Brain microvascular endothelial cell (primary cell): ENCODE results near the gene ANKRD63.

Experiments used
- DNase-seq: peaks from one replicate; pipeline ENCODE4 v3.0.0-alpha.2; 2020
- H3K27ac ChIP-seq: fragments of 250-450 bp; sonication (Bioruptor Pico); 2 replicates; pipeline ENCODE4 v1.5.1; 2020; ENCODE audit warnings: mild to moderate bottlenecking, moderate library complexity
- H3K27me3 ChIP-seq: fragments of 250-450 bp; sonication (Bioruptor Pico); replicated peaks from 2 replicates; pipeline ENCODE4 v1.5.1; 2020; ENCODE audit warnings: mild to moderate bottlenecking
- H3K36me3 ChIP-seq: fragments of 250-450 bp; sonication (Bioruptor Pico); replicated peaks from 2 replicates; pipeline ENCODE4 v1.5.1; 2020; ENCODE audit warnings: mild to moderate bottlenecking
- H3K4me3 ChIP-seq: 2 replicates; pipeline ENCODE4 v1.5.1; 2011; ENCODE audit warnings: low read depth, mild to moderate bottlenecking, control low read depth, low read length, moderate library complexity
- CTCF ChIP-seq: IDR thresholded peaks from 2 replicates; pipeline ENCODE4 v1.5.1; 2011; ENCODE audit warnings: low read depth, mild to moderate bottlenecking, moderate library complexity, low read length, control low read depth, inconsistent platforms; ENCODE audit errors: missing control alignments
- in situ Hi-C: cut with HindIII; loops from 2 replicates; pipeline ENCODE4 v1.10.0; 2017; ENCODE audit warnings: low sequenced_read_pairs, low pct_ligation_motif_present

Gene ANKRD63

GRCh38 chr15:40256638-40257235 lies 26.1 kb downstream of the ANKRD63 start:
- Histone ChIP-seq H3K27me3 (peaks cover 17% of the 10 kb centered on the region), H3K36me3 (no peaks in the 10 kb centered on the region), H3K27ac (peak overlapping the region; percentile 41), H3K4me3 (no peak overlapping the region)
- DNase-seq: peak; percentile 74
- in situ Hi-C loops: no loop called here
- TF ChIP-seq CTCF: no peak

GRCh38 chr15:40255033-40255432 lies 27.8 kb downstream of the ANKRD63 start:
- in situ Hi-C loops: no loop called here
- TF ChIP-seq CTCF: no peak
- Histone ChIP-seq H3K27ac (no peak overlapping the region), H3K4me3 (no peak overlapping the region), H3K27me3 (peaks cover 17% of the 10 kb centered on the region), H3K36me3 (no peaks in the 10 kb centered on the region)
- no peak for DNase-seq

- H3K27ac ChIP-seq: no peak overlapping the region
- DNase-seq: no peak
- no peaks in the 10 kb centered on the region for H3K36me3 ChIP-seq
- no peak for TF ChIP-seq CTCF
- in situ Hi-C loops: no loop called here
- H3K4me3 ChIP-seq: no peak overlapping the region
- H3K27me3 ChIP-seq: peaks cover 17% of the 10 kb centered on the region
Observed at GRCh38 chr15:40254452-40254851, 28.4 kb downstream of the ANKRD63 start.

GRCh38 chr15:40253167-40253790 lies 29.6 kb downstream of the ANKRD63 start:
- H3K27me3 ChIP-seq: peaks cover 17% of the 10 kb centered on the region
- no peak for DNase-seq
- H3K36me3 ChIP-seq: no peaks in the 10 kb centered on the region
- H3K4me3 ChIP-seq: peak overlapping the region; percentile 47
- TF ChIP-seq CTCF: no peak
- in situ Hi-C loops: no loop called here
- H3K27ac ChIP-seq: no peak overlapping the region

GRCh38 chr15:40252438-40253166 lies 30.3 kb downstream of the ANKRD63 start:
- no peak for DNase-seq
- H3K27me3 ChIP-seq: peaks cover 17% of the 10 kb centered on the region
- no peak overlapping the region for H3K27ac ChIP-seq
- no peaks in the 10 kb centered on the region for H3K36me3 ChIP-seq
- peak overlapping the region; percentile 47 for H3K4me3 ChIP-seq
- TF ChIP-seq CTCF: no peak
- in situ Hi-C loops: no loop called here

- no peak for DNase-seq
- peaks cover 17% of the 10 kb centered on the region for H3K27me3 ChIP-seq
- no peak for TF ChIP-seq CTCF
- in situ Hi-C loops: no loop called here
- no peak overlapping the region for H3K27ac ChIP-seq
- H3K4me3 ChIP-seq: no peak overlapping the region
- H3K36me3 ChIP-seq: no peaks in the 10 kb centered on the region
Observed at GRCh38 chr15:40252141-40252437, 30.8 kb downstream of the ANKRD63 start.
